Subcutaneous adipose tissue (tissue), 4 donors: ENCODE results near the gene MGAT1. TPM values are rescaled to one million over a fixed set of nuclear protein-coding genes. Genes with fewer than 3 reads are reported as not detected.

Source experiments
- CTCF ChIP-seq: fragments of 450-650 bp; IDR thresholded peaks from one replicate; pipeline ENCODE4 v1.5.1; 2016; ENCODE audit warnings: low read depth, mild to moderate bottlenecking, control low read depth, antibody characterized with exemption, moderate library complexity
- total RNA-seq, 4 donors: library from RNA; depleted of rRNA; stranded (reverse); fragments of >200 nt; gene quantifications; one replicate each; pipeline ENCODE4 v1.1.0, GENCODE V29; 2016

The MGAT1 gene
- total RNA-seq, 4 donors from 2014 or later: 165 to 345 (median 230) TPM

- no peak for TF ChIP-seq CTCF
Measured at GRCh38 chr5:180790524-180790923, 12.1 kb downstream of the MGAT1 start.

- no peak for TF ChIP-seq CTCF
Measured at GRCh38 chr5:180790020-180790419, 12.6 kb downstream of the MGAT1 start.

GRCh38 chr5:180787711-180788431 is 14.7 kb downstream of the MGAT1 start:
- TF ChIP-seq CTCF: no peak

GRCh38 chr5:180786531-180787398 is 15.8 kb downstream of the MGAT1 start:
- no peak for TF ChIP-seq CTCF

GRCh38 chr5:180785794-180786221 is 16.8 kb downstream of the MGAT1 start:
- TF ChIP-seq CTCF: no peak

- no peak for TF ChIP-seq CTCF
Measured at GRCh38 chr5:180785121-180785781, 17.4 kb downstream of the MGAT1 start.
